ENCODE measurements around the gene KCNH5. TPM values are rescaled to one million over a fixed set of nuclear protein-coding genes. Genes with fewer than 3 reads are reported as not detected.

KCNH5 gene
- polyA plus RNA-seq, 2 of the 4 experiments (the other 2 are of a cell fraction), result 0.01 TPM; not detected in 1

DNA sequence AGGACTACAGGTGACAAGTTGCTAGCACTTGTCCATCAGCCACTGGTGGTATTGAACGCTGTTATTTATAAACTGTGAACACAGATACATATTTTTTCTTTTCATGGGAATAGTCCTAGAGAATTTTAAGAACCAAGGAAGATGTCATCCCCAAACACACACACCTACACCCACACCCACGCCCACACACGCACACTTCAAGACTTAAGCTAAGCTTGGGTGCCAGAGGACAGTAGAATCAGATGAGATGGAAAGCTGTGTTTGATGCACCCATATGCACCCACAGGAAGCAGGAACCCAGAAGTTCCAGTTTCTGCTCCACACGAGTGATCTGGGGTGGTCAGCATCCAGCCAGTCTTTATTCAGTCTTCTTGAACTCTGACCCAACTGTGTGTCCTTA, 348.3 kb downstream of the KCNH5 start:
- no peak for FAIRE-seq
- WGBS (ENCODE audit: missing lambda C conversion rate), result 87% methylated on average over 4 of the region's 4 CpGs
- peaks cover 34% of the 10 kb centered on the region for H3K4me1 ChIP-seq
- peak overlapping the region; percentile 60 for H3K4me2 ChIP-seq
- no peak for TF ChIP-seq TP53 (CRISPR knock-in tag; IDR thresholded peaks at IDR 0.05)
- no peaks in the 10 kb centered on the region for H3K9me3 ChIP-seq
- ChIA-PET POLR2A (no interaction called here), CTCF (interaction anchor here (1.4 kb wide), 1 partner anchor 9 kb away, joined by 4 read pairs; no protein-coding TSS in a partner anchor)
- no peak for ATAC-seq
- no peak overlapping the region for H3K4me3 ChIP-seq
- peak overlapping the region; percentile 44 to 93; a peak in 5 of 6 replicates for H3K27ac ChIP-seq
- no peak for DNase-seq (ENCODE audit: low read depth in 1 of 2, low spot score in 1 of 2)

- Histone ChIP-seq H3K4me1 (peaks cover 37% of the 10 kb centered on the region), H3K4me3 (no peak overlapping the region), H3K4me2 (peak overlapping the region; percentile 60), H3K27ac (peak overlapping the region; percentile 44 to 93), H3K9me3 (no peaks in the 10 kb centered on the region)
- ATAC-seq (no peak), DNase-seq (ENCODE audit: low read depth in 1 of 2, low spot score in 1 of 2) (no peak), FAIRE-seq (peak; percentile 74)
- 51% methylated on average over 5 of the region's 5 CpGs for WGBS (ENCODE audit: missing lambda C conversion rate)
- CTCF ChIA-PET, result interaction anchor here (0.6 kb wide), 1 partner anchor 29 kb away, joined by 3 read pairs; no protein-coding TSS in a partner anchor
- TF ChIP-seq, protein P1, sequence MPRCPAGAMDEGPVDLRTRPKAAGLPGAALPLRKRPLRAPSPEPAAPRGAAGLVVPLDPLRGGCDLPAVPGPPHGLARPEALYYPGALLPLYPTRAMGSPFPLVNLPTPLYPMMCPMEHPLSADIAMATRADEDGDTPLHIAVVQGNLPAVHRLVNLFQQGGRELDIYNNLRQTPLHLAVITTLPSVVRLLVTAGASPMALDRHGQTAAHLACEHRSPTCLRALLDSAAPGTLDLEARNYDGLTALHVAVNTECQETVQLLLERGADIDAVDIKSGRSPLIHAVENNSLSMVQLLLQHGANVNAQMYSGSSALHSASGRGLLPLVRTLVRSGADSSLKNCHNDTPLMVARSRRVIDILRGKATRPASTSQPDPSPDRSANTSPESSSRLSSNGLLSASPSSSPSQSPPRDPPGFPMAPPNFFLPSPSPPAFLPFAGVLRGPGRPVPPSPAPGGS (IDR thresholded peaks at IDR 0.05), result no peak
- no peak for TF ChIP-seq SMC3 (IDR thresholded peaks at IDR 0.05)
- TF ChIP-seq HOXA7 (CRISPR knock-in tag; IDR thresholded peaks at IDR 0.05), result no peak
- TF ChIP-seq JUN (IDR thresholded peaks at IDR 0.05), result no peak
- TF ChIP-seq, protein P2, sequence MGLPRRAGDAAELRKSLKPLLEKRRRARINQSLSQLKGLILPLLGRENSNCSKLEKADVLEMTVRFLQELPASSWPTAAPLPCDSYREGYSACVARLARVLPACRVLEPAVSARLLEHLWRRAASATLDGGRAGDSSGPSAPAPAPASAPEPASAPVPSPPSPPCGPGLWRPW (IDR thresholded peaks at IDR 0.05), result no peak
- POLR2A ChIA-PET, result no interaction called here
These were observed 348.8 kb downstream of the KCNH5 start for GRCh38 chr14:62696331-62696924.

DNA sequence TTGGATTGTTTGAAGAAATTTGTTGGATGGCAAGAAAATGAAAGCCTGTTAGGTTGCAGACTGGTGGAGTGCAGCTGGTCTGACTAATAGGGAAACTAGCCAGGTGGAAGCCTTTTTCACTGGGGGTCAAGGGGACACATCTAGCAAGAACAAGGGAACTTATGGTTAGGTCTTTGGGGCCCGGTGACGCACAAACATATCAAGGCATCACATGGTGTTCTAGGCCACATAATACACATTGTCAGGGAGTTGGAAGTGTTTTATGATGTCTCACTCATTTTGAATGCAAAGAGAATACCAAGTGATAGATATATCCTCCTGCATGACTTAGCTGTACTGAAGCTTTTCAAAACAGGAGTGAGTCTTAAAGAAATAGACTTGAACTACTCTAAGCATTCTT, 351.2 kb downstream of the KCNH5 start:
- WGBS (ENCODE audit: missing lambda C conversion rate), result 78% methylated on average over 2 of the region's 2 CpGs
- ATAC-seq (peak in 1 of 2 experiments; percentile 7; a peak in 2 of 6 replicates), FAIRE-seq (no peak), DNase-seq (ENCODE audit: low read depth in 1 of 2, low spot score in 1 of 2) (peak in 1 of 2 experiments; percentile 47)
- H3K4me3 ChIP-seq, result no peak overlapping the region
- TF ChIP-seq FOSL2 (IDR thresholded peaks at IDR 0.05), result no peak
- TF ChIP-seq FOSL2 (CRISPR knock-in tag; IDR thresholded peaks at IDR 0.05), result 0 out of 2 replicates have a peak, but pooled peaks have one; percentile 8
- no peak for TF ChIP-seq HOXB13 (CRISPR knock-in tag; IDR thresholded peaks at IDR 0.05; ENCODE audit: low read depth)
- POLR2A ChIA-PET, result no interaction called here
- H3K4me2 ChIP-seq, result no peak overlapping the region
- no peaks in the 10 kb centered on the region for H3K9me3 ChIP-seq
- H3K27ac ChIP-seq, result peak overlapping the region; percentile 87 to 93
- CTCF ChIA-PET, result interaction anchor here (0.6 kb wide), 1 partner anchor 466 kb away, joined by 3 read pairs; no protein-coding TSS in a partner anchor
- peaks cover 60% of the 10 kb centered on the region for H3K4me1 ChIP-seq

GRCh38 chr14:62692490-62693106, 352.7 kb downstream of the KCNH5 start:
- peak in 1 of 2 experiments; percentile 22 for DNase-seq (ENCODE audit: low read depth in 1 of 2, low spot score in 1 of 2)
- Histone ChIP-seq H3K4me1 (peaks cover 60% of the 10 kb centered on the region), H3K9me3 (peaks cover 14% of the 10 kb centered on the region; the same call in 2 of the 3 replicates), H3K4me3 (no peak overlapping the region; the same call in 1 of the 3 replicates), H3K4me2 (peak overlapping the region; percentile 83), H3K27ac (peak overlapping the region; percentile 87 to 93)
- CTCF ChIA-PET, result no interaction called here
- no peak for FAIRE-seq
- peak; percentile 77 for TF ChIP-seq MAFK (IDR thresholded peaks at IDR 0.05; ENCODE audit: partially characterized antibody)
- 0 out of 2 replicates have a peak, but pooled peaks have one; percentile 31 for TF ChIP-seq HOXB5 (CRISPR knock-in tag; IDR thresholded peaks at IDR 0.05)
- TF ChIP-seq, protein P3, sequence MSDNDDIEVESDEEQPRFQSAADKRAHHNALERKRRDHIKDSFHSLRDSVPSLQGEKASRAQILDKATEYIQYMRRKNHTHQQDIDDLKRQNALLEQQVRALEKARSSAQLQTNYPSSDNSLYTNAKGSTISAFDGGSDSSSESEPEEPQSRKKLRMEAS (IDR thresholded peaks at IDR 0.05), result no peak
- TF ChIP-seq CBX8 (IDR thresholded peaks at IDR 0.05), result no peak
- TF ChIP-seq, protein P4, sequence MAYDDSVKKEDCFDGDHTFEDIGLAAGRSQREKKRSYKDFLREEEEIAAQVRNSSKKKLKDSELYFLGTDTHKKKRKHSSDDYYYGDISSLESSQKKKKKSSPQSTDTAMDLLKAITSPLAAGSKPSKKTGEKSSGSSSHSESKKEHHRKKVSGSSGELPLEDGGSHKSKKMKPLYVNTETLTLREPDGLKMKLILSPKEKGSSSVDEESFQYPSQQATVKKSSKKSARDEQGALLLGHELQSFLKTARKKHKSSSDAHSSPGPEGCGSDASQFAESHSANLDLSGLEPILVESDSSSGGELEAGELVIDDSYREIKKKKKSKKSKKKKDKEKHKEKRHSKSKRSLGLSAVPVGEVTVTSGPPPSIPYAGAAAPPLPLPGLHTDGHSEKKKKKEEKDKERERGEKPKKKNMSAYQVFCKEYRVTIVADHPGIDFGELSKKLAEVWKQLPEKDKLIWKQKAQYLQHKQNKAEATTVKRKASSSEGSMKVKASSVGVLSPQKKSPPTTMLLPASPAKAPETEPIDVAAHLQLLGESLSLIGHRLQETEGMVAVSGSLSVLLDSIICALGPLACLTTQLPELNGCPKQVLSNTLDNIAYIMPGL (CRISPR knock-in tag; IDR thresholded peaks at IDR 0.05; ENCODE audit: borderline replicate concordance), result 0 out of 2 replicates have a peak, but pooled peaks have one; percentile 64
- peak; percentile 53; the same call in 1 of the 2 replicates for TF ChIP-seq HEYL (CRISPR knock-in tag; IDR thresholded peaks at IDR 0.05)
- peak; percentile 88; the same call in 1 of the 2 replicates for TF ChIP-seq HOXB13 (CRISPR knock-in tag; IDR thresholded peaks at IDR 0.05; ENCODE audit: low read depth)
- peak; percentile 62; the same call in 1 of the 2 replicates for TF ChIP-seq EHF (CRISPR knock-in tag; IDR thresholded peaks at IDR 0.05)
- TF ChIP-seq RARB (CRISPR knock-in tag; IDR thresholded peaks at IDR 0.05), result 0 out of 2 replicates have a peak, but pooled peaks have one; percentile 61
- 41% methylated on average over 2 of the region's 2 CpGs for WGBS (ENCODE audit: missing lambda C conversion rate)
- POLR2A ChIA-PET, result no interaction called here
- peak; percentile 32 to 53; a peak in 4 of 6 replicates for ATAC-seq

Measured in A549 (cell line).